Stomach (tissue), 9 donors: ENCODE data around the gene TFAP2C. TPM values are rescaled to one million over a fixed set of nuclear protein-coding genes. Genes with fewer than 3 reads are reported as not detected.
"Not testable (repeated sequence)": the region's sequence is repeated elsewhere in the genome, so short reads cannot be mapped to it uniquely, and the experiment has no call there.

ENCODE experiments used
- DNase-seq, 2 donors: peaks; one replicate each; pipeline versions ENCODE4 v3.0.0 to v3.0.0-alpha.2; 2013 to 2019
- H3K27ac ChIP-seq, 5 donors: fragments of 200-600 bp in 4 of 5; sonication (generic) in 4 of 5; one replicate each; pipeline ENCODE4 v1.5.1; 2013 to 2019; ENCODE audit warnings: mild to moderate bottlenecking in 1 of 5, moderate library complexity in 1 of 5
- H3K27me3 ChIP-seq, 3 donors: fragments of 200-600 bp; sonication (generic); one replicate each; pipeline ENCODE4 v1.5.1; 2017 to 2019; ENCODE audit warnings: mixed run types in 1 of 3
- H3K36me3 ChIP-seq, 4 donors: fragments of 200-600 bp; sonication (generic); 1 replicate in 3 of 4; 2 replicates in 1 of 4; pipeline ENCODE4 v1.5.1; 2016 to 2019
- H3K4me1 ChIP-seq, 4 donors: fragments of 200-600 bp; sonication (generic); one replicate each; pipeline ENCODE4 v1.5.1; 2016 to 2019
- H3K4me3 ChIP-seq, 4 donors: fragments of 200-600 bp; sonication (generic) in 3 of 4; one replicate each; pipeline ENCODE4 v1.5.1; 2016 to 2019; ENCODE audit warnings: mild to moderate bottlenecking in 1 of 4
- H3K9me3 ChIP-seq, 4 donors: fragments of 200-600 bp; sonication (generic); one replicate each; pipeline ENCODE4 v1.5.1; 2016 to 2019
- CTCF ChIP-seq, 7 experiments: fragments of 450-650 bp in 4 of 7; fragments of 200-600 bp in 3 of 7; sonication (generic) in 3 of 7; IDR thresholded peaks; one replicate each; pipeline ENCODE4 v1.5.1; 2016 to 2019; ENCODE audit warnings: antibody characterized with exemption in 7 of 7, control low read depth in 2 of 7, mild to moderate bottlenecking in 1 of 7
- EP300 ChIP-seq: sonication (generic); formaldehyde crosslinking; IDR thresholded peaks from one replicate; pipeline ENCODE4 v1.6.1; 2017; ENCODE audit warnings: antibody characterized with exemption
- POLR2A ChIP-seq, 4 donors: fragments of 450-650 bp; IDR thresholded peaks; one replicate each; pipeline ENCODE4 v1.6.1; 2016; ENCODE audit warnings: antibody characterized with exemption in 4 of 4, control low read depth in 2 of 4, mild to moderate bottlenecking in 1 of 4, moderate library complexity in 1 of 4
- POLR2AphosphoS5 ChIP-seq, 3 donors: sonication (generic); formaldehyde crosslinking; IDR thresholded peaks; one replicate each; pipeline ENCODE4 v1.6.1; 2016; ENCODE audit warnings: antibody characterized with exemption in 3 of 3
- WGBS, 5 donors: extraction: QIAGEN DNeasy Blood & Tissue Kit in 3 of 5; methylation state at CpG; one replicate each; pipeline versions ENCODE4 v1.1.5 to v1.1.7; 2013 to 2018; 5-methylcytosine and 5-hydroxymethylcytosine counted together
- intact Hi-C: fragments of 100-400 bp; cut with DNase I; formaldehyde crosslinking; loops from one replicate; pipeline ENCODE4 v1.15.1; 2023; ENCODE audit warnings: low total_unique reads
- polyA plus RNA-seq, 3 donors: library from polyadenylated mRNA; stranded (reverse); fragments of 200-250 nt; gene quantifications; one replicate each; pipeline ENCODE4 v1.2.3, GENCODE V29; 2013
- total RNA-seq, 5 donors: library from RNA; depleted of rRNA; stranded (reverse); fragments of >200 nt; gene quantifications; one replicate each; pipeline versions ENCODE4 v1.1.0 to v1.2.3, GENCODE V29; 2014 to 2016
- donor health status: healthy with polysubstance abuse.
- donor health status: Bipolar disorder and iron deficiency.
- donor health status: healthy.

Gene TFAP2C
- total and polyA plus RNA-seq, 8 donors, result 0.12 to 10.9 (median 0.89) TPM; not detected in 3

GRCh38 chr20:56656632-56657031 lies 27.5 kb downstream of the TFAP2C start:
- H3K36me3 ChIP-seq, result no peaks in the 10 kb centered on the region
- H3K27me3 ChIP-seq, result peaks cover 0 to 18% (median 0%) of the 10 kb centered on the region in 3 donors
- intact Hi-C loops, result no loop called here
- DNase-seq, result no peak
- TF ChIP-seq EP300, result no peak
- TF ChIP-seq POLR2AphosphoS5 (IDR thresholded peaks at IDR 0.05), result no peak
- TF ChIP-seq POLR2A (IDR thresholded peaks at IDR 0.05), result no peak
- TF ChIP-seq CTCF (IDR thresholded peaks at IDR 0.05), result no peak
- H3K9me3 ChIP-seq, result no peaks in the 10 kb centered on the region
- H3K4me1 ChIP-seq, result no peaks in the 10 kb centered on the region
- 45 to 49% (median 47%) methylated on average over 5 to 7 of the region's 7 CpGs for WGBS, 5 donors
- no peak overlapping the region for H3K4me3 ChIP-seq
- no peak overlapping the region for H3K27ac ChIP-seq

GRCh38 chr20:56657879-56658278 lies 28.8 kb downstream of the TFAP2C start:
- TF ChIP-seq POLR2A (IDR thresholded peaks at IDR 0.05) (no peak), EP300 (no peak), POLR2AphosphoS5 (IDR thresholded peaks at IDR 0.05) (no peak), CTCF (IDR thresholded peaks at IDR 0.05) (no peak)
- WGBS, 5 donors, result 68 to 83% (median 80%) methylated on average over 9 of the region's 9 CpGs
- Histone ChIP-seq H3K27ac (no peak overlapping the region), H3K4me3 (no peak overlapping the region), H3K27me3 (peaks cover 0 to 18% (median 0%) of the 10 kb centered on the region in 3 donors), H3K4me1 (no peaks in the 10 kb centered on the region), H3K9me3 (no peaks in the 10 kb centered on the region), H3K36me3 (no peaks in the 10 kb centered on the region)
- no peak for DNase-seq
- intact Hi-C loops, result no loop called here

GRCh38 chr20:56658341-56658947 lies 29.3 kb downstream of the TFAP2C start:
- peaks cover 0 to 20% (median 0%) of the 10 kb centered on the region in 3 donors for H3K27me3 ChIP-seq
- H3K4me1 ChIP-seq, H3K4me3 ChIP-seq, H3K27ac ChIP-seq, DNase-seq, H3K36me3 ChIP-seq, intact Hi-C loops, H3K9me3 ChIP-seq: not testable (repeated sequence)
- 83 to 93% (median 90%) methylated on average over 8 of the region's 8 CpGs for WGBS, 5 donors

- Histone ChIP-seq H3K36me3 (no peaks in the 10 kb centered on the region), H3K27me3 (peaks cover 0 to 16% (median 0%) of the 10 kb centered on the region in 3 donors), H3K9me3 (no peaks in the 10 kb centered on the region), H3K4me1 (no peaks in the 10 kb centered on the region), H3K4me3 (no peak overlapping the region), H3K27ac (no peak overlapping the region)
- 90 to 97% (median 96%) methylated on average over 8 to 9 of the region's 9 CpGs for WGBS, 5 donors
- DNase-seq, result no peak
- TF ChIP-seq POLR2A (IDR thresholded peaks at IDR 0.05) (no peak), CTCF (IDR thresholded peaks at IDR 0.05) (no peak), POLR2AphosphoS5 (IDR thresholded peaks at IDR 0.05) (no peak), EP300 (no peak)
- intact Hi-C loops, result no loop called here
Measured at GRCh38 chr20:56663660-56664059, 34.6 kb downstream of the TFAP2C start.

- TF ChIP-seq POLR2AphosphoS5 (IDR thresholded peaks at IDR 0.05) (no peak), POLR2A (IDR thresholded peaks at IDR 0.05) (no peak), EP300 (no peak), CTCF (IDR thresholded peaks at IDR 0.05) (no peak)
- Histone ChIP-seq H3K9me3 (no peaks in the 10 kb centered on the region), H3K4me3 (no peak overlapping the region), H3K27me3 (peaks cover 0 to 16% (median 0%) of the 10 kb centered on the region in 3 donors), H3K4me1 (no peaks in the 10 kb centered on the region), H3K36me3 (no peaks in the 10 kb centered on the region), H3K27ac (no peak overlapping the region)
- DNase-seq, result no peak
- WGBS, 5 donors, result 71 to 100% (median 85%) methylated on average over 1 of the region's 1 CpG
- intact Hi-C loops, result no loop called here
Measured at GRCh38 chr20:56664796-56665195, 35.7 kb downstream of the TFAP2C start.
